Neural crest cell (in vitro differentiated cells): ENCODE measurements around the gene SRSF9. TPM values are rescaled to one million over a fixed set of nuclear protein-coding genes. Genes with fewer than 3 reads are reported as not detected.
A peak's percentile ranks its signal among the peaks of the same experiment; 100 is the strongest.

Experiments used
- DNase-seq: peaks from one replicate; pipeline ENCODE4 v3.0.0; 2021; ENCODE audit warnings: low read depth, mixed read lengths, low spot score
- H3K27ac Mint-ChIP-seq: one replicate; pipeline ENCODE4 v1.8.0; 2021; ENCODE audit warnings: mild to moderate bottlenecking, mixed read lengths; ENCODE audit not compliant: unreplicated experiment
- H3K27me3 Mint-ChIP-seq: 2 replicates; pipeline ENCODE4 v1.8.0; 2021; ENCODE audit warnings: low read depth, mild to moderate bottlenecking, mixed read lengths
- H3K36me3 Mint-ChIP-seq: 2 replicates; pipeline ENCODE4 v1.8.0; 2021; ENCODE audit warnings: low read depth, mild to moderate bottlenecking, mixed read lengths
- H3K4me1 Mint-ChIP-seq: 2 replicates; pipeline ENCODE4 v1.8.0; 2021; ENCODE audit warnings: mixed read lengths
- H3K4me3 Mint-ChIP-seq: one replicate; pipeline ENCODE4 v1.8.0; 2021; ENCODE audit warnings: mild to moderate bottlenecking, mixed read lengths
- H3K9me3 Mint-ChIP-seq: 2 replicates; pipeline ENCODE4 v1.8.0; 2021; ENCODE audit warnings: mixed read lengths
- CTCF ChIP-seq: fragments of 200-600 bp; sonication (generic); conservative IDR thresholded peaks from 2 replicates; pipeline ENCODE4 v1.5.0; 2021; ENCODE audit warnings: antibody characterized with exemption, mild to moderate bottlenecking
- total RNA-seq: library from RNA; stranded (reverse); gene quantifications from 2 replicates; pipeline ENCODE4 v1.2.1, GENCODE V29; 2021

SRSF9 gene
- total RNA-seq, 1 donor from 2014 or later, result 361 TPM

- H3K27me3 Mint-ChIP-seq, result peaks cover 4% of the 10 kb centered on the region
- DNase-seq, result peak; percentile 13
- TF ChIP-seq CTCF, result no peak
- H3K9me3 Mint-ChIP-seq, result no peaks in the 10 kb centered on the region
- H3K4me1 Mint-ChIP-seq, result peaks cover 43% of the 10 kb centered on the region
- peak overlapping the region; percentile 99 for H3K4me3 Mint-ChIP-seq
- peak overlapping the region; percentile 81 for H3K27ac Mint-ChIP-seq
- H3K36me3 Mint-ChIP-seq, result peaks cover 14% of the 10 kb centered on the region
Measured at GRCh38 chr12:120468821-120469449, 613 bp downstream of the SRSF9 start.

- peaks cover 39% of the 10 kb centered on the region for H3K4me1 Mint-ChIP-seq
- DNase-seq, result peak; percentile 25
- H3K4me3 Mint-ChIP-seq, result peak overlapping the region; percentile 99
- no peaks in the 10 kb centered on the region for H3K9me3 Mint-ChIP-seq
- peaks cover 14% of the 10 kb centered on the region for H3K36me3 Mint-ChIP-seq
- no peak for TF ChIP-seq CTCF
- peak overlapping the region; percentile 81 for H3K27ac Mint-ChIP-seq
- peaks cover 4% of the 10 kb centered on the region for H3K27me3 Mint-ChIP-seq
Measured at GRCh38 chr12:120468325-120468820, 1.2 kb downstream of the SRSF9 start.

GRCh38 chr12:120467439-120467838 is 2.1 kb downstream of the SRSF9 start:
- Mint-ChIP-seq H3K9me3 (no peaks in the 10 kb centered on the region), H3K36me3 (peaks cover 19% of the 10 kb centered on the region), H3K4me1 (peaks cover 34% of the 10 kb centered on the region), H3K27ac (no peak overlapping the region), H3K27me3 (peaks cover 4% of the 10 kb centered on the region), H3K4me3 (peak overlapping the region; percentile 99)
- no peak for DNase-seq
- no peak for TF ChIP-seq CTCF

- TF ChIP-seq CTCF, result peak; percentile 71
- H3K27me3 Mint-ChIP-seq, result peaks cover 4% of the 10 kb centered on the region
- no peaks in the 10 kb centered on the region for H3K9me3 Mint-ChIP-seq
- peaks cover 22% of the 10 kb centered on the region for H3K36me3 Mint-ChIP-seq
- DNase-seq, result peak; percentile 55
- peak overlapping the region; percentile 84 for H3K4me3 Mint-ChIP-seq
- H3K4me1 Mint-ChIP-seq, result peaks cover 30% of the 10 kb centered on the region
- H3K27ac Mint-ChIP-seq, result peak overlapping the region; percentile 19
Measured at GRCh38 chr12:120466560-120467315, 2.8 kb downstream of the SRSF9 start.

GRCh38 chr12:120465756-120466155 is 3.8 kb downstream of the SRSF9 start:
- no peaks in the 10 kb centered on the region for H3K9me3 Mint-ChIP-seq
- peak overlapping the region; percentile 69 for H3K4me3 Mint-ChIP-seq
- peaks cover 22% of the 10 kb centered on the region for H3K36me3 Mint-ChIP-seq
- no peak for DNase-seq
- H3K4me1 Mint-ChIP-seq, result peaks cover 30% of the 10 kb centered on the region
- no peak for TF ChIP-seq CTCF
- peaks cover 4% of the 10 kb centered on the region for H3K27me3 Mint-ChIP-seq
- H3K27ac Mint-ChIP-seq, result no peak overlapping the region
